ENCODE measurements around the gene HOXB9.

Gene HOXB9

DNA sequence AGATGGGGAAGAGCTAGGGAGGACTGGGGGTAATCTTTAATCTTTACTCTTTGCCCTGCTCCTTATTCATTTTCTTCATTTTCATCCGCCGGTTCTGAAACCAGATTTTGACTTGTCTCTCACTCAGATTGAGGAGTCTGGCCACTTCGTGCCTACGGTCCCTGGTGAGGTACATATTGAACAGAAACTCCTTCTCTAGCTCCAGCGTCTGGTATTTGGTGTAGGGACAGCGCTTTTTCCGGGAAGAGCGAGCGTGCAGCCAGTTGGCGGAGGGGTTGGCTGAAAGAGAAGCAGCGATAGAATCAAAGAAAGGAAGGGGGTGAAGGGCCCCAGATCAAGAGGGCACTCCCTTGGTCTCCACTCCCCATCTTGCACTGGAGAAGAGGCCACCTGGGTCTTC, 3.3 kb downstream of the HOXB9 start:
- DNase-seq = no peak

DNA sequence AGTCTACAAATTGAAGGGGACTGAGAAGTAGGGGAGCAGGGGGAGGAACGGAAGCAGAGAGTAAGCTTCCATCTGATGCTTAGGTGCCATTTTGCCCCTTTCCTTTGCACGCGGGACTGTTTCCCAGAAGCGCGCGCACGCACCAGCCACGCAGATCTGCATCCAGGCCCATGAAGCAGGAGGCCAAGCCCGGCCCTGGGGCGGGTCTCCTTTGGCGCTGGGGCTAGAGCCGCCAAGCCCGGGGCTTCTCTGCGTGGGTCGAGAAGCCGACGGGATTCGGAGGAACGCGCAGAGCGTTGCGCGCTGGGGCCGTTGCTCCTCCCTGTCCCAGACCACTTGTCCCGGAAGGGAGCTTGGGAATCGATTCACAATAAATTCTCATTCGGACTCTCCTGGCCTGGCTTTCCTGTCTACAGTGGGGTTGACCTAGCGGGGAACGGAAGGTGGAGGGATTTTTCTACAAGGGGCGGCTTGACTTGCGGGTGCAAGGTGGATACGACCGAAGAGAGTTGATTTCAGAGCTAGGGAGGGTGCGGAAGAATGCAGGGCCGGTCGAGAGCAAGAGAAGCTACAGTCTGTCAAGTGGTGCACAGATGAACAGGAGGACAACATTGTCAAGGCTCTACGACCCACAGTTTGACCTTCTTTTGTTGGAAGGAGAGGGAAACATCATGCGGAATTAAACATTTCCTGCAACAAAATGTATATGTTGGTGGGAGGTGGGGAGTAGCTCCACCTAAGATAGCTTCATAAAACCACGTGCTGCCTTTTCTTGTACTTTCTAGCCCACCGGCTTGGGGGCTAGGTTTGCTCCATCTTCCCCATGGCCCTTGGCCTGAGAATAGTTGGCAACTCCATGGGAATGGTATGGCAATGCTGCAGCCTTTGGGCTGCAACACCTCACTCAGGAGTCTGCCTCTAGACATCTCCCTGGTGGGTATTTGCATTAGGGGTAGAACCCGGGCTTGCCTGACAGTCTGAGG, 4.5 kb downstream of the HOXB9 start:
- no peak for DNase-seq

DNA sequence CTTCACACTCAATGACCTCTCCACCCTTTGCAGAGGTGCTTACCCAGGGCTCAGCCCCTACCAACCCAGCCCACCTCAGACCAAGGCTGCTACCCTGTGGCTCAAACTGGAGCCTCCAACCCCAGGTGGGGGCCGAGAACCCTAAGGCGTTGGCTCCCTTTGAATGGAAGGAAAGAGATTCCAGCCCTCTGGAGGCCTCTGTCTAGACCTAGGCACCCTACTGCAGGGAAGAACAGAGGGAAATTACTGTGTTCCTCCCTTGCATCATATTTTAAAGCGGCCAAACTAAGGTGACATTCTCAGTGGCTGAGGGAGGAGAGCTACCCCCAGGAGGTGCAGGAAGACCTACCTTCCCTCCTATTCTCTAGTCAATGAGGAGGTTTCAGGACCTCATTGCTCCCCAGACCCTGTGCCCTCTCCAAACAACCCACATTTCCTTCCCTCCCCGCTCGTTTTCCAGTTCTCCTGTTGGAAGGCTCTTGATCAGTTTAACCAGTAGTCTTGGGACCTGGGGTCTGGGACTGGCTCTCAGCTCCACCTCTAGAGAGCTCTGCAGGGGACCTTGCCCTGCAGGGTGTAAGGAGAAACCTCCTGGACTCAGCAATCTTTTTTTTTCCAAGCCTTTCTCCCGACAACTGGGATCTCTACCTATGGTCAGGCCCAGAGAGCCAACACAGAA, 5.6 kb downstream of the HOXB9 start:
- DNase-seq = no peak

DNA sequence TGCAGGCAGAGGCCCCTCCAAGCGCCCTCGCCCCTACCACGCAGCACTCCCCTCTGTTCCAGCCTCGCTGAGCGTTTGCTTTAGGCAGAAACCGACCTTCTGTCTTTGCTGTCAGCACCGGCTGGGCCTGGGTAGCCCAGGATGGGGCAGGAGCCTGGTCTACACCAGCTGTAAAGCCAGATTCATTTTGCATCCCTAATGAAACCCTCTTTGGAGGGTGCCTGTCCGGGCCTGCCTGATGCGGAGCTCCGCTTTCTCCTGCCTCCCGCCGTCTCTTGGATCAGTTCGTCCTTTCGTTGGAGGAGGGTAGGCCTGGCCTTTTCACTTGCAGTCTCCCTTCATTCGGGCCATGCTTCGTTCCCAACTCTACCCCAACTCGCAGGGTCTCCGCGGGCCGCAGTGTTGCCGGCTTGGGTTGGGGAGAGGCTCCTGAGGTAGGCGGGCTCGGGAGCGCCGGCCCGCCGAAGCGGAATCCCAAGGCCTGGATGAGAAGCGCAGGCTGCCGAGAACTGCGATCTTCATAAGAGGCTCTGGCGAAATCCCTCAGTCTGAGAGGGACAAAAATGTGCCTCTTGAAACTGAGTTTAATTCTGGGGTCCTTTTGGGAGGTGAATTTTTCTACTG, 6.2 kb downstream of the HOXB9 start:
- DNase-seq = peak in 1 of 2 experiments; percentile 43

DNA sequence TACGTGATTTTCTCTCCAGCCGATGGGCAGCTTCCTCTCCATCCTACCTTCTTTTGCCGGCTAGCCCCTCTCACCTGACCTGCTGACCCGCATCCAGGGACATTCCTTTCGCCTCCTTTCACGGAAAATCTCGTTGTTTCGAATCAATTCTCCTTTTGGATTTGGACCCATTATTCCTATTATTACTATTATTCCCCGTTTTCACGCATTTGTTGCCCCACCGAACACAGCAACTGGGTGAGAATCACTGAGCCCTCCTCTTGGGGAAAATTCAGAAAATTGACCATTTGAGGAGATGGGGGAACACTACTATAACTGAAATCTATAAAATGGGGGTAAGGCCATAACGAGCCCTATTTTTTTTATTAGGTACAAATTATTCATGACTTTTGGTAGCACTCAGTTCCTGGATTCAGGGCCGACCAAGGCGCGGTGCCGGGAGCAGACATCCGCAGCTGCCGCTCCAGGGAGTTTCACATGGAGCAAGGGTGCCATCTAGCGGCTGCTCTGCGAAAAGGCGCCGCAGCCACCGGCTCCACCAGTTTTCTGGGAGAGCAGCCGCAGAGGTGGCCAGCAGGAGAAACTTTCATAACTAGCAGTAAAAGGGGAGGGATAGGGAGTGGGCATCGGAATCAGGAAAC, 7.8 kb downstream of the HOXB9 start:
- DNase-seq = peak; percentile 59 to 93

DNA sequence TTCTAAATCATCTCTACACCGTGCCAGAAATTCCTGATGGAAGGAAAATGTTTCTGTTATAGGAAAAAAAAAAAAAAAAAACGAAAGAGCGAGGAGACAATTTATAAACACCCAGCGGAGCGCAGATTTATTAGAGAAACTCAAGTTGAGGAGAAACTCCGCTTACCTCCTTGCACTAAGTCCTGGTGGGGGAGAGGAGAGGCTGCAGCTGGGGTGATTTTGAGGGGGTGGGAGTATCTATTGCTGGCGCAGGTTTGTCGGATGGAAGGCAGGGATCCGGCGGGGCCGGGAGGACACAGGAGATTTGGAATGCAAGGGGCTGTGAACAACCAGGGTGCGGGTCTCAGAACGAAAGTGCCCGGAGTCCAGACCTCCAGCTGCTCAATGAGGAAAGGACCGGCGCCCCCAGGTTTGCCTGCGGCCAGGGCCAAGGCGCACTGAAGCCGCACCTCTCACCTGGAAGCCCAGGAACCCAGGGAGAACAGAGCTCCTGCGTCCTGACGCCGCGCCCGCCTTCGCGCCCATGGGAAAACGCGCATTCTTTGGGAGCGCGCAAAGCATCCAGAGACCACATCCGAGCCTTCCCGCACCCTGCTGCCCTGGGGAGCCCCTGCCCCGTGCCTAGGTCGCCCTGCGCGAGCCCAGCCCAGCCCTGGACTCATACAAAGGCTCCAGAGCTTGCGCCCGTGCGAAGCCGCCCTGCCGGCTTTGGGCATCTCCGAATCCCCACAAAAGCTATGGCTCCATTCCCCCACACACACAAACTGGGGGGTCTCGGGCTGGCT, 8.5 kb downstream of the HOXB9 start:
- DNase-seq = peak in 1 of 2 experiments; percentile 43

DNA sequence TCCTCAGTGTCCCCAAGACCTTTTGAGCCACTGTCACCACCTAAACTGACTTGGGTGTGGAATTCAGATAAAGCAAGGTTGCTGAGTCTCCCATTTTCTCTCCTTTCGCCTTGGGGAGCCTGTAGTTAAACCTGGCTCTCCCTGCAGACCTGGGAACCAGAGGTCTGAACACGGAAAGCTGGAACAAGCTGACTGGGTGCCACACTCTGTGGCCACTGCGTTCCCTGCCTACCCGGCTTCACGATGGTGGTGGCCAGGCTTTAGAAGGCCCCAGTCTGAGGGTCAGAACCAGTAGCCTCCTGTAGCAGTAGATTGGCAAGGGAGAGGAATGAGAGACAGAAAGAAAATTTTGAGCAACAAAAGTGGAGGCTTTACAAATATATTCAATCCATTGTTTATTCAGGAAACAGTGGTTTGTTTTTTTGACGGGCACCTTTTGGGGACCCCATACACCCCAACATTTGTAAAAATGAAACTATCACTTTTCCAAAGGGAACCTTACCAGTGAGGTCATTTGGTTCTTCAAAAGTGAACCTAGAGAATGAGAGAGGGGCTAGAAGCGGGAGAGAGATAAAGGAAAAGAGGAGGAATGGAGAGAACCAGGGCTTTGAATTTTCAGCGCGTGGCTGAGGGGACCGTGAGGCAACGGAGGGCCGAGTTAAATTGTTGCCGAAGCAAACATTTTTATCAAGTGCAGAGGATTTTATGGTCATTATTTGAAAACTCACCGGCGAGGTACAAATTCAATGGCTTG, 9.3 kb downstream of the HOXB9 start:
- no peak for DNase-seq

DNA sequence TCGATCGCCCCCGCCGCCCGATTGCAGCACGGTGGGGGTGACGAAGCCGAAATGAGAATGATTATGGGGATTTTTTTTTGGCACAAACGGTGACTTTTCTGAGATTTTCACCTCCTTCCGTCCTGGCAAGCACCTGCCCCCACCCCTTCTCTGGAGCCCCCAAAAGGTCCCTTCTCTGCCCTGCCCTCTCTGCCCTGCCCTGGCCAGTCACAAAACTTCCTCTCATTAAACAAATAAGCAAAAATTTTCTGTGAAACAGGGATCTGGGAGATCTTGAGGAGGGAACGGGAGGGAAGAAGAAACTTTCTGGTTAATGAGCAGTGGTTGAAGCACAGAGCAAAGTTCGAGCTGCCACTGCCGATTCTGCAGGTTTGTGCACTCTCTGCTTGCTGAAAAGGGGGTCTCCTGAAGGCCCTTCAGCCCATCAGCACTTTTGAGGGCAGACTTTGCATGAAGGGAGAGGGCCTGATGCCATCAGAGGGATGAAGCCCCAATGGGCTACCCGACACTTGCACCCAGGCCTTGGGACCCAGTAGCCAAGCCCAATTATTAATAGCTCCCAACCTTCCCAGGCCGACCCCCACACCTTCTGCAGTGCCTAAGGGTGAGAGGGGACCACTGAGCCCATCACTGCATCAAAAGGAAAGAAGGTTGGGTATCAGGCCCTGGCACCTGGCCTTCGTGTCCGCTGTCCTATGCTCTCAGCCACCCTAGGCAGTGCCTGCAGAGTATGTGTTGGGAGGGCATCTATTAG, 10.0 kb downstream of the HOXB9 start:
- DNase-seq = no peak

DNA sequence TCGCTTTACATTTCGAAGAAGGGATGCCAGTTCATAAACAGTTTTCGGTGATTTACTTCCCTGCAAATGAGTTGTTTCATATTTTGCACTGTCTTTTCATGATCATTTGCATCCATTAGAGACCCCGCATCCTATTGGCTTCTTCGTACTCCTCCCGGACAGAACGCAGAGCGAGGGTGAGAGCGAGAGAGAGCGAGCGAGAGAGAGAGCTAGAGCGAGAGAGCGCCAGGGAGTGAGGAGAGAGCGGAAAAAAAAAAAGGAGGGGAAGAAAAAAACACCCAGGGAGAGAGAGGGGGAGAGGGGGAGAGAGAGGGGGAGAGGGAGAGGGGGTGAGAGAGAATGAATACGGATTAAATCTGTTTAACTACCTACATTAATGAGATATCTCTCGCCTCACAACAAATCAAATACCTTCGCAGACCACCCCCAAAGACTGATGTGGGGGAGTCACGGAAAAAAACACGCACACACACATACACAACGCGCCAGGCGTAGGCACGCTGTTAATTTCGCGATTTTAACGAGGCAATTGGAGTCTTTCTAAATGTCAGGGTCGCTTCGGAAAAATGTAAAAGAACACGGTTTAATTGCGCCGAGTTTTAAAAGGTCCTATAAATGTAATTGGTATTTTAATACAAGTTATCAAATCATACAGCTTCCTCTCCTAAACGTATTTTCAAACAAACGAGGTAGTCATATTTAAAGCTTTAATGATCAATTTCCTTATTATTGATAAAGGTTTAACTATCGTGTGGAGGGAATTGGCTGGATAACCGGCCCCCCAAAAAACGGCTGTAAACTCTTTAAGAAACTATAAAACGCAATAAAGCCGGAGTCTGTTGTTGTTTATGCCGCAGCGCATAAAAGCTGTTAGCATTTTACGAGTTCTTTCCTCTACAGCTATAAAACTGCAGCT, 10.9 kb downstream of the HOXB9 start, which contains the start of gene HOXB8:
TSS of gene HOXB8 (minus strand) at position 246 of the 916 bp plus-strand sequence. CDS start 588 bp downstream, outside the sequence.
- DNase-seq = no peak

DNA sequence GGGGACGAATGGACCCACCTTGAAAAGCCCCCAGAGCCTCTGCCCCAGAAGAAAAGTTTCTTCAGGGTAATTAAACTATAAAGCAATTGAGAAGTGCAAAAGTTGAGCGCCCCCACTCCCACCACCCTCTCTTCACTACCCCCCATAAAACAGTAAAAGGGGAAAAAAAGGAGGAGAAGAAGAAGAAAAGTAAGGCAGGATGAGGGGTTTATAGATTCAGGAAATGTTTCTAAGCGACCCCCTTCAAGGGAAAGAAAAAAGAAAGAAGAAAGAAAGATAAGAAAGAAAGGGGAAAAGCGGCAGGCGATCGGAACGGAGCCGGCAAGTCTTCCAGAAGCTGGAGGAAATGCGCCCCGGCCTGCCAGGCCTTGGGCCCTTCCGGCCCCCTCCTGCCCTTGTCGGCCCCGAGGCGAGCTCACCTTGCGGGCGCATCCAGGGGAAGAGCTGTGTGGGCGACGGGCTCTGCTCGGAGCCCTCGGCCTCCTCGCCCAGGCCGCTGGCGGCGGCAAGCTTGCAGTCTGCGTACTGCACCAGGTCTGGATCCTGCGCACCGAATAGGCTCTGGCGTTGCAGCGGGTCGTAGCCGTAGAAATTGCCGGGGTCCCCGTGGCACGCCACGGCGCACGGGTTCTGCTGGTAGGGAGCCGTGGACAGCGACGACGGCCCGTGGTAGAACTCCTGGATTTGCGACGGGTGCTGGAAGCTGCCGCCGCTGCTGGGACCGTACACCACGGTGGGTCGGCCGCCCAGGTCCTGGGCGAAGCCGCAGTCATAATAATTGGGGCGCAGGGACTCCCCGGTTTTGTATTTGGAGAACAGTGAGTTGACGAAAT, 12.1 kb downstream of the HOXB9 start:
- peak in 1 of 2 experiments; percentile 79 for DNase-seq

DNA sequence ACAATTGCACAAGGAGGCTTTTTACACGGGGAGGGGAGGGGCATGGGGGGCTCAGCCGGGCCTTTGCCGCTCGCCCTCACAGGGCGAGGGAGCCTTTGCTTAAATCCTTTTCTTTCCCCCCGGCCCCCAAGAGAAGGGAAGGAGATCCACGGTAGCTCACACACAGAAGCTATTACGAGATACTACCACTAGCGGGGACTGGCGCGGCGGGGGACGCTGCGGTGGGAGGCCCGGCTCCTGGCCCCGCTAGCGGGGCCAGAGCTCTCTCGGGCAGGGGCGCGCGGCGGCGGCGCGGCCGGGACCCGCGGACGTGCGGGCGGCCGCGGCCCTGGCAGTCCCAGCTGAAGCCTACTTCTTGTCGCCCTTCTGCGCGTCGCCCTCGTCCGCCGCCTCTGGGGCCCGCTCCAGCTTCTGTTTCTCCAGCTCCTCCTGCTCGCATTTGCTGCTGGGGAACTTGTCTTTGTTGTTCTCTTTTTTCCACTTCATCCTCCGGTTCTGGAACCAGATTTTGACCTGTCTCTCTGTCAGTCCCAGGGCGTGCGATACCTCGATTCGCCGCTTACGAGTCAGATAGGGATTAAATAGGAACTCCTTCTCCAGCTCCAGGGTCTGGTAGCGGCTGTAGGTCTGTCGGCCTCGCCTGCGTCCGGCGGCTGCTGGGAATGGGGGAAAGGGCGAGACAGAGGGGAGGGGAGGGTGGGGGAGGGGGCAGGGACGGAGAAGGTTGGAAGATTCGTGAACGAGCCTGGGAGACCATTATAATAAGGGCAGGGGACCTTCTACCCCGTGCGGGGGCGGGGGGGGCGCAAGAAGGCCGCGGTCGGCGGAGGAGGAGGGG, 13.1 kb downstream of the HOXB9 start:
- peak in 1 of 2 experiments; percentile 74 for DNase-seq

DNA sequence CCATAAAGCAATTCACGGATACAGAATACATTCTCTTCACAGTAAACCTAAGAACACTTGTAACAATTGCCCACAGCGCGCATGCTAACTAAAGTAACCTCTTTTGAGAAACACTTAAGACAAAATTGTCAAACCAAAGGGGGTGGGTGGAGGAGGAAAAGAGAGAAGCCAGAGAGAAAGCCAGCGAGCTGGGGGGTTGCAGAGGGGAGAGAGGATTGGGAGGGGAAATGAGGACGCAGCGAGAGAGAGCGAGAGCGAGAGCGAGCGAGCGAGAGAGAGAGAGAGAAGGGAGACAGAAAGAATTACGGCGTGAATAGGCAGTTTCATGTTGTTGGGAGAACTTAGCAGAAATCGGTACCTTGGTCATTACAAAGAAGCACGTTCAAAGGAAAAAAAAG, 13.7 kb downstream of the HOXB9 start:
- peak in 1 of 2 experiments; percentile 49 for DNase-seq

DNA sequence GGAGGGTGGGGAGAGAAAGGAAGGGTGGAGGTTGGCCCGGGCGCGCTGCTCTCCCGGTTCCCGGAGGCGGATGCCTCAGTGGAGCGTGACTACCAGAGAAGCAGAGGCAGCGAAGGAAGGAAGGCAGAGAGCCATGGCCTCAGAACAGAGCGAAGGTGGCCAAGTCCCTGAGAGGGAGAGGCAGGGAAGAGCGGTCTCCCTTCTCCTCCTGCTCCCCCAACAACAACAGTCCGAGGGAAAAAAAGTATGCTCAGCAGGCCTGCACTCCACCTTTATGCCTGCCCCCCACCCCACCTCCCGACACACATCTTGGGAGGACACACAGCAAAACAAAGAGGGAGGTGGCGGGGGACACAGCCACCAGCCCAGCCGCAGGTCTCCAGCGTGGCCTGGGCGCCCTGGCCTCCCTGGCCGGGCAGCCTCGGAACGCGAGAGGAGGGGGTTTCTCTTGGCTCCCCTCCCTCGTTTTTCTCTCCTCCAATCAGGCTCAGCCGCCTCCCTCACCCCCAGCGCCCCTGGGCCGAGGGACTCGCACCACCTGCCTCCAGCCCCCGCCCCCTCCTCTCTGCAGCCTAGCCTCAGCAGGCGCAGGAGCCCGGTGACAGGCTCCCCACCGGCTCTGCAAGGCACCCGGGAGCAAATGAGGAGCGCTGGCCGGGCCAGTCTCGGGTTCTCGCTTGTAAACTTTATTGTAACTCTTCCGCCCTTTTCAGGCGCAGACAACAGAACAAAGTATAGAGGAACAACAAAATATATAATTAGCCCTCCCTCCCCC, 14.3 kb downstream of the HOXB9 start:
- peak in 1 of 2 experiments; percentile 48 for DNase-seq

DNA sequence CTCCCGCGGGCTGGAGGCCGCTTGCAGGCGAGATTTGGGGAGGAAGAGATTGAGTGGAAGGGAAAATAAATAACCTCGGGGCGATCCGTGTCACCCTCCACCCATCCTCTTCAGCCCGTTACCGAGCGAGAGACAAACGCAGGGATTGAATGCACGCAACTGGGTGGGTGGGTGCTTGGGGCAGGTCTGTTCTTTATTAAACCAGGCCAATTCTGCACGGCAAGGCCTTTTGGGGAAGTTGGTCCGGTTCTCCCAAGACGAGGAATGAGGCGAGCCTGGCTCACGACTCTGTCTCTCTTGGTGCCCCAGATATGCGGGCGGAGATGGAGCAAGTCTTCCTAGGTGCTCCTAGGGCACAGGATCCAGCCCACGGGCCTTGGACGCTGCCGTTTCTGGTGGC, 14.9 kb downstream of the HOXB9 start:
- peak in 1 of 2 experiments; percentile 41 for DNase-seq

DNA sequence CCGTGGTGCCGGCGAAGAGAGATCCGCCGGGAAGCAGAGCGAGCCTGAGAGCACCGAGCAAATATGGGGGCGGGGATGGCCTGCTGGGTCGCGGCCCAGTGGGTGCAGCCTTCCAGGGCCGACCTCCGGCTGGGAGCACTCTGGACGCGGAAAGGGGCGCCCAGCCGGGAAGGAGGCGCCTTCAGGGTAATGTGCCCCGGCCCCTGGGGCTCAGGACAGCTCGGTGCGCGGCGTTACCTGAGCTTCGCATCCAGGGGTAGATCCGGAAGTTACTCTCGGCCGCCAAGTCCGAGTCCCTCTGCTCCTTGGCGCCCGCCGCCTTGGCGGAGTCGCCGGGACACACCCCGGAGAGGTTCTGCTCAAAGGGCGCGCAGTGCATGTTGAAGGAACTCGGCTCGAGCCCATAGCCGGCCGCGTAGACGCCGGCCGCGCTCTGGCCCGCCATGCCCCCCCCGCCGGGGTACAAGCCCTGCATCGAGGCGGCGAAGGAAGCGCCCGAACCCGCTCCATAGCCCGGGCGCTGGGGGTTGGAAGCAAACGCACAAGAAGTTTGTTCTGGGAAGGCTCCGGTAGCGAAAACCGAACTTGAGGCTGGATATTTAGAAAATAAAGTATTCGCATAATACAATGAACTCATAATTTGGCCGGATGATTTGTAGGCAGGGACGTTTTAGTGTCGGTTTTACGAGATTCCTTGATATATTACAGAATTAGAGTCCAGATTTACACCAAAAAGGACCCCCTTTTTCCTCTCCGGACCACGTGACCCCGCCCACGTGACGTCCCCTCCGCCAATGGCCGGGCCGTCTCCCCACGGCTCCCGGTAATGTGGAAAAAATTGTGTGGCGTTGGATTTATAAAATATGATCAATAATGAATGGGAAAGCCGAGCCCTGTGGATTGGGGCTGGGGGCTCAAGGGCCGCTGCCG, 15.6 kb downstream of the HOXB9 start, which contains the start of gene HOXB7:
TSS of gene HOXB7 (minus strand) at position 736 of the 930 bp plus-strand sequence. CDS start at position 637, 99 bp downstream.
- peak in 1 of 2 experiments; percentile 69 for DNase-seq

Measured in NCI-H526 (cell line).